Measurements from ENCODE around the gene PUS7.
"Not testable (repeated sequence)": the region's sequence is repeated elsewhere in the genome, so short reads cannot be mapped to it uniquely, and the experiment has no call there.

Gene PUS7

DNA sequence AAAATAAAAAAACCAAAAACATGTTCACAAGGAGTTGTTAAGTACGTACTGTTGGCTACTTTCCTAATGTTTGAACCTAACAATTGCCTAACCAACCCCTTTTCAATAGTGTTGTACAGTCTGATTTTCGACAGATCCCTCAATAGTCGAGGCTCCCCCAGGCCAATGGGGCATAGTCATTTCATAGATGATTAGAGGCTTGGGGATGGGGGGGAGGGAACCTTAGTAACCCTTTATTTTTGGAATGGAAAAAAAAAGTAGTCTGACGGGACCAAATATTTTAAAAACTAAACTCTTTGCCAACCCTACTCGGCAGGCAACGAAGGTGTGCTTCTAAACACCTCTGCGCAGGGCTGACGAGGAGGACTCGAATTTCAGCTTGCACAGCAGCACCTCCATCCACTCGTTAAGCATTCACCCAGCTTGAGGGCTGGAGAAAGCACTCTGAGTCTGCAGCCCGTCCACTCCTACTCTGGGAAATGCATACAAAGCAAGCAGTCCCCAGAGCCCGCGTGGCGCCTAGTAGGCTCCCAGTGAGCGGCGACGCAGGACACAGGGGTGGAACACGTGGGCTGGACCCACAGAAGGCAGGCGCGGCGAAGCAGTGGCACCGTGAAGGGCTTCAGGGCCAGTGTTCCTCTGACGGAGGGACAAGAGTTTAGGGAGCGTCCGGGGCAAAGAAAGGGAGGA lies 899 bp downstream of the PUS7 start:
- Mint-ChIP-seq H3K4me1 (peaks cover 9% of the 10 kb centered on the region), H3K36me3 (no peaks in the 10 kb centered on the region), H3K27ac (peak overlapping the region; percentile 88), H3K9me3 (no peaks in the 10 kb centered on the region), H3K4me3 (peak overlapping the region; percentile 94), H3K27me3 (no peaks in the 10 kb centered on the region)
- DNase-seq (ENCODE audit: low spot score in 2 of 2): peak in 1 of 2 donors; percentile 5
- ATAC-seq (ENCODE audit: low read depth): peak; percentile 14

DNA sequence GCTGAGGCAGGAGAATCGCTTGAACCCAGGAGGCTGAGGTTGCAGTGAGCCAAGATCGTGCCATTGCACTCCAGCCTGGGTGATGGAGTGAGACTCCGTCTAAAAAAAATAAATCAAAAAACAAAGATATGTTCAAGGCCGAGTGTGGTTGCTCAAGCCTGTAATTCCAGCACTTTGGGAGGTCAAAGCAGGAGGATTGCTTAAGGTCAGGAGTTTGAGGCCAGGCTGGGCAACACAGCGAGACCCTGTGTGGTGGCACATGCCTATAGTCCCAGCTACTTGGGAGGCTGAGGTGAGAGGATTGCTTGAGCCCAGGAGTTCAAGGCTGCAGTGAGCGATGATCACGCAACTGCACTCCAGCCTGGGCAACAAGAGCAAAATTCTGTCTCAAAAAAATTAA lies 1.5 kb downstream of the PUS7 start:
- H3K36me3 Mint-ChIP-seq; DNase-seq (ENCODE audit: low spot score in 2 of 2); ATAC-seq (ENCODE audit: low read depth); H3K27ac Mint-ChIP-seq; H3K4me1 Mint-ChIP-seq; H3K9me3 Mint-ChIP-seq; H3K27me3 Mint-ChIP-seq: not testable (repeated sequence)
- peak overlapping the region; percentile 32 for H3K4me3 Mint-ChIP-seq

DNA sequence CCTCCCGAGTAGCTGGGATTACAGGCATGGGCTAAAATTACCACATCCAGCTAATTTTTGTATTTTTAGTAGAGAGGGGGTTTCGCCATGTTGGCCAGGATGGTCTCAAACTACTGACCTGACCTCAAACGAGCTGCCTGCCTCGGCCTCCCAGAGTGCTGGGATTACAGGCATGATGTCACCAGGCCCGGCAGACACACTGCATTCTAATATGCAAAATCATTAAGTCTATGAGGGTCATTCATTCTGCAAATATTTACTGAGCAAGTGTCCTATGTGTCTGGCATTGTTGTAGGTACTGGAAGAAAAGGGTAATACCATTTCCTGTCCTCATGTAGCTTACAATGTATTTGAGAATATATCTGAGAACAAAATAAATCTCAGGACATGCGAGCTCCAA lies 2.7 kb downstream of the PUS7 start:
- Mint-ChIP-seq H3K27me3 (no peaks in the 10 kb centered on the region), H3K4me3 (peak overlapping the region; percentile 44), H3K27ac (no peak overlapping the region), H3K4me1 (peaks cover 3% of the 10 kb centered on the region), H3K9me3 (no peaks in the 10 kb centered on the region), H3K36me3 (no peaks in the 10 kb centered on the region)
- DNase-seq (ENCODE audit: low spot score in 2 of 2) (no peak), ATAC-seq (ENCODE audit: low read depth) (no peak)

- not testable (repeated sequence) for H3K27ac Mint-ChIP-seq; DNase-seq (ENCODE audit: low spot score in 2 of 2); H3K9me3 Mint-ChIP-seq; H3K4me3 Mint-ChIP-seq; H3K27me3 Mint-ChIP-seq; H3K36me3 Mint-ChIP-seq; ATAC-seq (ENCODE audit: low read depth)
- peaks cover 11% of the 10 kb centered on the region for H3K4me1 Mint-ChIP-seq
Measured at GRCh38 chr7:105515610-105516009, 6.5 kb downstream of the PUS7 start.

- peaks cover 11% of the 10 kb centered on the region for H3K4me1 Mint-ChIP-seq
- ATAC-seq (ENCODE audit: low read depth): no peak
- no peak overlapping the region for H3K27ac Mint-ChIP-seq
- H3K4me3 Mint-ChIP-seq: no peak overlapping the region
- DNase-seq (ENCODE audit: low spot score in 2 of 2): no peak
- no peaks in the 10 kb centered on the region for H3K9me3 Mint-ChIP-seq
- H3K27me3 Mint-ChIP-seq: no peaks in the 10 kb centered on the region
- H3K36me3 Mint-ChIP-seq: peaks cover 7% of the 10 kb centered on the region
Measured at GRCh38 chr7:105512926-105513526, 9.0 kb downstream of the PUS7 start.

DNA sequence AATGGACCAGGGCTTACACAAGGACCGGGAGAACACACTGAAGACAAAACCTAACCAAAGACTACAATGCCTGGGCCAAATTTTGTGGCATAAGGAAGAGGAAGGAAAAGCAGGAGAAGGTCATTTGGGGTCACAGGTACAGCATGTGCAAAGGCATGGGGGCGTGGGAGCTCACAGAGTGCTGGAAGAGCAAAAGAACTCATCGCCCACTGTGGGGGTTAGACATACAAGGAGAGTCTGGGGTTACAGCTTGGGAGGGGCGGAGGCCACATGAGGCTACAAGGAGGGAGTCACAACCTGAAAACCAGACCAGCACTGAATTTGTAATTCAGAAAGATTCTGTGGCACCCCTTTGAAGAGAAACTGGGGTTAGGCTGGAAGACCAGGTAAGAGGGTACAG lies 9.7 kb downstream of the PUS7 start:
- no peak for DNase-seq (ENCODE audit: low spot score in 2 of 2)
- Mint-ChIP-seq H3K27ac (no peak overlapping the region), H3K9me3 (no peaks in the 10 kb centered on the region), H3K27me3 (no peaks in the 10 kb centered on the region), H3K4me1 (peaks cover 11% of the 10 kb centered on the region), H3K36me3 (peaks cover 8% of the 10 kb centered on the region), H3K4me3 (no peak overlapping the region)
- ATAC-seq (ENCODE audit: low read depth): no peak

- no peak overlapping the region for H3K27ac Mint-ChIP-seq
- DNase-seq (ENCODE audit: low spot score in 2 of 2): no peak
- H3K9me3 Mint-ChIP-seq: no peaks in the 10 kb centered on the region
- H3K4me3 Mint-ChIP-seq: no peak overlapping the region
- H3K27me3 Mint-ChIP-seq: no peaks in the 10 kb centered on the region
- ATAC-seq (ENCODE audit: low read depth): no peak
- peaks cover 14% of the 10 kb centered on the region for H3K36me3 Mint-ChIP-seq
- no peaks in the 10 kb centered on the region for H3K4me1 Mint-ChIP-seq
Measured at GRCh38 chr7:105502173-105502572, 19.9 kb downstream of the PUS7 start.

- Mint-ChIP-seq H3K4me1 (no peaks in the 10 kb centered on the region), H3K4me3 (no peak overlapping the region), H3K27me3 (no peaks in the 10 kb centered on the region), H3K27ac (no peak overlapping the region), H3K9me3 (no peaks in the 10 kb centered on the region), H3K36me3 (peaks cover 7% of the 10 kb centered on the region)
- no peak for ATAC-seq (ENCODE audit: low read depth)
- no peak for DNase-seq (ENCODE audit: low spot score in 2 of 2)
Measured at GRCh38 chr7:105497016-105497415, 25.1 kb downstream of the PUS7 start.

GRCh38 chr7:105496521-105496920 lies 25.6 kb downstream of the PUS7 start:
- ATAC-seq (ENCODE audit: low read depth): no peak
- peaks cover 7% of the 10 kb centered on the region for H3K36me3 Mint-ChIP-seq
- H3K27ac Mint-ChIP-seq: no peak overlapping the region
- H3K4me1 Mint-ChIP-seq: no peaks in the 10 kb centered on the region
- no peaks in the 10 kb centered on the region for H3K27me3 Mint-ChIP-seq
- H3K9me3 Mint-ChIP-seq: no peaks in the 10 kb centered on the region
- no peak overlapping the region for H3K4me3 Mint-ChIP-seq
- DNase-seq (ENCODE audit: low spot score in 2 of 2): no peak

GRCh38 chr7:105493923-105494315 lies 28.2 kb downstream of the PUS7 start:
- Mint-ChIP-seq H3K4me3 (no peak overlapping the region), H3K36me3 (no peaks in the 10 kb centered on the region), H3K27me3 (no peaks in the 10 kb centered on the region), H3K27ac (no peak overlapping the region), H3K9me3 (no peaks in the 10 kb centered on the region), H3K4me1 (peaks cover 2% of the 10 kb centered on the region)
- no peak for ATAC-seq (ENCODE audit: low read depth)
- DNase-seq (ENCODE audit: low spot score in 2 of 2): no peak

DNA sequence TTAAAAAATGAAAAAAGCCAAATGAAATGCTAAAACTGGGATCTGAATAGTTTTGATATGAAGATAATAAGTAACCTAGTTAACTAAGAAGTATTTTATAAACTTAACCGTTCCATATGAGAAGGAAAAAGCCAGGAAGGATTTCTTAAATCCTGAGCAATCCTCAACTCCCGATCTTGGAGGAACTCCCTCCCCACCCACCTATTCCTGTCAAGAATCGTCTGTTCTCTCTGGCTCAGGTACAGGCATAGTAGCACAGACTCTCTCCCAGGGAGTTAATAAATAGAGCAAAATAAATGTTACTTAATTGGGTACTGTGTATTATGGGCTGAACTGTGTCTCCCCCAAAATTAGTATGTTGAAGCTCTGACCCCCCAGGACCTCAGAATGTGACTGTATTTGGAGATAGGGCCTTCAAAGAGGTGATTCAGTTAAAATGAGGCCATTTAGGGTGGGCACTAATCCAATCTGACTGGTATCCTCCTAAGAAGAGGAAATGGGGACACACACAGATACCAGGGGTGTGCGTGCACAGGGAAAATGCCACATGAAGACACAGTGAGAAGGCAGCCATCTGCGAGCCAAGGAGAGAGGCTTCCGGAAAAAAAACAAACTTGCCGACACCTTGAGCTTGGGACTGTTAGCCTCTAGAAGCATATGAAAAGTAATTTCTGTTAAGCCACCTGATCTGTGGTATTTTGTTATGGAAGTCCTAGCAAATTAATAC lies 28.7 kb downstream of the PUS7 start:
- Mint-ChIP-seq H3K4me1 (peaks cover 2% of the 10 kb centered on the region), H3K27ac (no peak overlapping the region), H3K4me3 (no peak overlapping the region), H3K27me3 (no peaks in the 10 kb centered on the region), H3K9me3 (no peaks in the 10 kb centered on the region), H3K36me3 (no peaks in the 10 kb centered on the region)
- no peak for DNase-seq (ENCODE audit: low spot score in 2 of 2)
- ATAC-seq (ENCODE audit: low read depth): no peak

GRCh38 chr7:105489409-105489808 lies 32.7 kb downstream of the PUS7 start:
- Mint-ChIP-seq H3K4me1 (peaks cover 2% of the 10 kb centered on the region), H3K27me3 (no peaks in the 10 kb centered on the region), H3K9me3 (no peaks in the 10 kb centered on the region), H3K36me3 (peaks cover 5% of the 10 kb centered on the region), H3K27ac (no peak overlapping the region), H3K4me3 (no peak overlapping the region)
- ATAC-seq (ENCODE audit: low read depth) (no peak), DNase-seq (ENCODE audit: low spot score in 2 of 2) (no peak)

GRCh38 chr7:105487579-105488571 lies 34.2 kb downstream of the PUS7 start:
- Mint-ChIP-seq H3K4me3 (no peak overlapping the region), H3K9me3 (no peaks in the 10 kb centered on the region), H3K27me3 (no peaks in the 10 kb centered on the region), H3K36me3 (peaks cover 5% of the 10 kb centered on the region), H3K27ac (no peak overlapping the region), H3K4me1 (peaks cover 2% of the 10 kb centered on the region)
- ATAC-seq (ENCODE audit: low read depth): peak; percentile 59
- DNase-seq (ENCODE audit: low spot score in 2 of 2): peak; percentile 18 to 20

- Mint-ChIP-seq H3K36me3 (peaks cover 5% of the 10 kb centered on the region), H3K27me3 (no peaks in the 10 kb centered on the region), H3K4me3 (no peak overlapping the region), H3K9me3 (no peaks in the 10 kb centered on the region), H3K27ac (no peak overlapping the region), H3K4me1 (no peaks in the 10 kb centered on the region)
- no peak for ATAC-seq (ENCODE audit: low read depth)
- no peak for DNase-seq (ENCODE audit: low spot score in 2 of 2)
Measured at GRCh38 chr7:105480931-105481330, 41.1 kb downstream of the PUS7 start.
